SU-DHL-6 (cell line): ENCODE measurements around the gene ZAR1L.

Experiments
- CTCF ChIP-seq: fragments of 200-600 bp; sonication (generic); IDR thresholded peaks from one replicate; pipeline ENCODE4 v1.5.1; 2017; ENCODE audit warnings: antibody characterized with exemption, mild to moderate bottlenecking, low read length, moderate library complexity; ENCODE audit not compliant: insufficient read depth, poor library complexity, severe bottlenecking
- EZH2phosphoT487 ChIP-seq: fragments of 200-600 bp; sonication (generic), shearing (Covaris generic); conservative IDR thresholded peaks from 2 replicates; pipeline ENCODE4 v1.6.1; 2018; ENCODE audit warnings: mild to moderate bottlenecking, antibody characterized with exemption, low read length, moderate library complexity, mixed read lengths

- TF ChIP-seq CTCF (no peak), EZH2phosphoT487 (no peak)
These were observed 29.6 kb downstream of the ZAR1L start for GRCh38 chr13:32285633-32285965.
